ENCODE data around the gene CSTPP1.
"Not testable (repeated sequence)": the region's sequence is repeated elsewhere in the genome, so short reads cannot be mapped to it uniquely, and the experiment has no call there.

CSTPP1 gene

DNA sequence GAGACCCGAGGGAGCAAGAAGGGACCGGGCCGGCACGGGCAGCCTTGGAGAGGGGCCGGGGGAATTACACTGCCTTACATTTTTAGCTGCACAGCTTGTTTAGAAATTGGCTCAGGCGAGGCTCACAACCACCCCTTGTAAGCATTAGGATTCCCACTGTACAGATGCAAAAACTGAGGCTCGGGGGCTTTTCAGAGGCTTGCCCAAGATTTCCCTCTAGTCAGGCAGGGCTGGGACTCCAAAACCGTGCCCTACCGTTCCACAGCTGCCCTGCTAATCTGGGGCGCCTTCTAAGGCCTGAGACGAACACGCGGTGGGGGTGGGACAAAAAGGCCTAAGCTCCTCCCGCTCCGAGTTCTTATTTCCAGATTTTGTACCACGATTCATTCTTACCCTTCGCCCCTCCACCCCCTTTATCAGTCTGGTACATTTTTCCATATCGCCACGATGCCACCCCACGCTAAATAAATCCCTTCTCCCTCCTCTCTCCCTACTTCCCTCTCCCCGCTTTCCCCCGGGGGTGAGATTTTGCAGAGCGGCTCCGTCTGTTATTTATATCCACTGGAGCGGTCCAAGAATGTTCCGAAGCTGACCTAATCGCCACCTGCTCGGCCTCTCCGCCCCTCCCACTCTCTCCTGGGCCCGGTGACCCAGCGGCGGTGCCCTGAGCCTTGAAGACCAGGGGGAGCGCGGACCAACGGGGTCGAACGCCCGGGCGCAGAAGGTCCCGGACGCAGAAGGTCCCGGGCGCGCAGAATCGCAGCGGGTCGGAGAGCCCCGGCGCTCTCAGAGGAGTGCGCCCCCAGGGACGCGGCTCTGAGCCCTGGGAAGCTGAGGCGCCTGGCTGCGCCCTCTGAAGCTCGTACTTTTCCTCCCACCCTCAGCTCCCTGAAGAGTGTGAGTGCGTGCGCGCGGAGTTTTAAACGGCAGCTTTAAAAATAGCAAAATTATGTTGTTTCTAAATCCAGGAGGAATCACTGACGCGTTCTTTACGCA, 250.4 kb downstream of the CSTPP1 start:
- Histone ChIP-seq H3K9me3 (ENCODE audit: severe bottlenecking) (no peaks in the 10 kb centered on the region), H3K27ac (ENCODE audit: poor library complexity, severe bottlenecking) (peak overlapping the region; percentile 91), H3K36me3 (ENCODE audit: low read depth) (no peaks in the 10 kb centered on the region), H3K4me3 (ENCODE audit: severe bottlenecking) (peak overlapping the region; percentile 54), H3K27me3 (ENCODE audit: insufficient read depth, poor library complexity, severe bottlenecking) (no peaks in the 10 kb centered on the region), H3K4me1 (ENCODE audit: insufficient read depth, poor library complexity, severe bottlenecking) (peaks cover 15% of the 10 kb centered on the region)
- DNase-seq (ENCODE audit: low spot score) (no peak), ATAC-seq (ENCODE audit: low read depth) (peak; percentile 19; the same call in 2 of the 3 replicates)
- TF ChIP-seq, protein P1, sequence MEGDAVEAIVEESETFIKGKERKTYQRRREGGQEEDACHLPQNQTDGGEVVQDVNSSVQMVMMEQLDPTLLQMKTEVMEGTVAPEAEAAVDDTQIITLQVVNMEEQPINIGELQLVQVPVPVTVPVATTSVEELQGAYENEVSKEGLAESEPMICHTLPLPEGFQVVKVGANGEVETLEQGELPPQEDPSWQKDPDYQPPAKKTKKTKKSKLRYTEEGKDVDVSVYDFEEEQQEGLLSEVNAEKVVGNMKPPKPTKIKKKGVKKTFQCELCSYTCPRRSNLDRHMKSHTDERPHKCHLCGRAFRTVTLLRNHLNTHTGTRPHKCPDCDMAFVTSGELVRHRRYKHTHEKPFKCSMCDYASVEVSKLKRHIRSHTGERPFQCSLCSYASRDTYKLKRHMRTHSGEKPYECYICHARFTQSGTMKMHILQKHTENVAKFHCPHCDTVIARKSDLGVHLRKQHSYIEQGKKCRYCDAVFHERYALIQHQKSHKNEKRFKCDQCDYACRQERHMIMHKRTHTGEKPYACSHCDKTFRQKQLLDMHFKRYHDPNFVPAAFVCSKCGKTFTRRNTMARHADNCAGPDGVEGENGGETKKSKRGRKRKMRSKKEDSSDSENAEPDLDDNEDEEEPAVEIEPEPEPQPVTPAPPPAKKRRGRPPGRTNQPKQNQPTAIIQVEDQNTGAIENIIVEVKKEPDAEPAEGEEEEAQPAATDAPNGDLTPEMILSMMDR (IDR thresholded peaks at IDR 0.05; ENCODE audit: poor library complexity, severe bottlenecking) = no peak

DNA sequence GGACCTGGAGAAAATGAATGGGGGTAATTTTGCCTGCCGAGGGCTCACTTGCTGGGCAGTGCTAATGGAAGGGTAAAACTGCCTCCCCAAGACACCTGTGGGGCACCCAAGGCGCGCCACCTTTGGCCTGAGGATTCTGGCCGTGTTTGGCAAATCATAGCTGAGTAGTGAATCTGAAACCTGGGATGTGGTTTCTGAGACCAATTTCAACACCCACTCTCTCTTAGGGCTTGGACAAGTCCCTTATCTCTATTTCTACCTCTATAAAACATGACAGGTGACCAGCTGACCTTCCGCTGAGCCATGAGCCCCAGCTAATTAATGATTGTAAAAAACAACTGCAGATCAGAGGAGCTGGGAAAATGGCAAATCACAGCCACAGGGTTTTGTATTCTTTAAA, 251.2 kb downstream of the CSTPP1 start:
- Histone ChIP-seq H3K36me3 (ENCODE audit: low read depth) (no peaks in the 10 kb centered on the region), H3K4me1 (ENCODE audit: insufficient read depth, poor library complexity, severe bottlenecking) (peaks cover 15% of the 10 kb centered on the region), H3K4me3 (ENCODE audit: severe bottlenecking) (peak overlapping the region; percentile 54), H3K27ac (ENCODE audit: poor library complexity, severe bottlenecking) (peak overlapping the region; percentile 91), H3K9me3 (ENCODE audit: severe bottlenecking) (no peaks in the 10 kb centered on the region), H3K27me3 (ENCODE audit: insufficient read depth, poor library complexity, severe bottlenecking) (no peaks in the 10 kb centered on the region)
- DNase-seq (ENCODE audit: low spot score) = no peak
- no peak for ATAC-seq (ENCODE audit: low read depth)
- TF ChIP-seq, protein P1 (IDR thresholded peaks at IDR 0.05; ENCODE audit: poor library complexity, severe bottlenecking) = no peak

DNA sequence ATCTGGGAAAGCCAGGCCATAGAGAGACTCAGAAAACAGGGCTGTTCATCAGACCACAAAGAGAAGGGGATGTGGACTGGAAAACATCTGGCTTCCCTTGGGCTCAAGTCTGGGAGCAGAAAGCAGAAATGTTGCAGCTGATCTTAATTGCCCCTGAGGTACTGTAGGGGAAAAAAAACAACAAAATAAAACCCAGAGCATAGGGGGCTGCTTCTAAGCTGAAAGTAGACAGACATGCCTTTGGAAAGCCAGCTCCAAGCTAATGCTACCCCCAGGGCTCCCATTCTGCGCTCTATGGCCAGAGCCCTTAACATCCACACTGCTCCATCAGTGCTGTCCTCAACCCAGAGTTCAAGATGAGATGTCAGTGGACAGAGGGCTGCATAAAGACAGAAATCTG, 251.7 kb downstream of the CSTPP1 start:
- no peaks in the 10 kb centered on the region for H3K27me3 ChIP-seq (ENCODE audit: insufficient read depth, poor library complexity, severe bottlenecking)
- no peak overlapping the region for H3K4me3 ChIP-seq (ENCODE audit: severe bottlenecking)
- ATAC-seq (ENCODE audit: low read depth) (no peak), DNase-seq (ENCODE audit: low spot score) (no peak)
- TF ChIP-seq, protein P1 (IDR thresholded peaks at IDR 0.05; ENCODE audit: poor library complexity, severe bottlenecking) = no peak
- no peaks in the 10 kb centered on the region for H3K9me3 ChIP-seq (ENCODE audit: severe bottlenecking)
- H3K36me3 ChIP-seq (ENCODE audit: low read depth) = no peaks in the 10 kb centered on the region
- peaks cover 16% of the 10 kb centered on the region for H3K4me1 ChIP-seq (ENCODE audit: insufficient read depth, poor library complexity, severe bottlenecking)
- no peak overlapping the region for H3K27ac ChIP-seq (ENCODE audit: poor library complexity, severe bottlenecking)

DNA sequence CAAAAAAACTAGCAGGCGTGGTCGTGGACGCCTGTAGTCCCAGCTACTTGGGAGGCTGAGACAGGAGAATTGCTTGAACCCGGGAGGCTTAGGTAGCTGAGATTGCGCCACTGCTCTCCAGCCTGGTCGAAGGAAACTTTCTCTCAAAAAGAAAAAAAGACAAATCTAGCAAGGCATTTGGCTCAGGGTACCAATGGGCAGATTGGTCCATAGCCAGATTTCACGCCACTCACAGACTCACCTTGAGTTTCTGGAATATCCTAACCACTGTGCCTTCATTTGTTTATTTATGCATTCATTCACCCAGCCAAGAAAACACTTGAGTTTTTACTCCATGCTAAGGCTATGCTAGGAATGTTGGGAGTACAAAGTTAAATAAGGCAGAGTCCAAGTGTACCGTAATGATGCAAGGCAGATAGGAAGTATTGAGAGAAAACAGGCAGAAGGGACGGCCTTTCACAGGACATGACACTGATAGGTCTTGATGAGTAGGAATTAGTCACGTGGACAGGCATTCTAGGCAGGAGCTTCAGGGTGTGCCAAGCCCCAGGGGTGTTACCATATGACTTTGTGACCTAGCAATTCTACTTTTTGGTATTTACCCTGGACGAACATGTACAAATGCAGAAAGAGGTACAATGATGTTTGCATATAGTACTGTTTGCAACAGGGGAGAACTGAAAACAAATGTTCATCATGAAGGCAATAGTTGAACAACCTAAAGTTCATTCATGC, 252.7 kb downstream of the CSTPP1 start:
- peak; percentile 65 for DNase-seq (ENCODE audit: low spot score)

DNA sequence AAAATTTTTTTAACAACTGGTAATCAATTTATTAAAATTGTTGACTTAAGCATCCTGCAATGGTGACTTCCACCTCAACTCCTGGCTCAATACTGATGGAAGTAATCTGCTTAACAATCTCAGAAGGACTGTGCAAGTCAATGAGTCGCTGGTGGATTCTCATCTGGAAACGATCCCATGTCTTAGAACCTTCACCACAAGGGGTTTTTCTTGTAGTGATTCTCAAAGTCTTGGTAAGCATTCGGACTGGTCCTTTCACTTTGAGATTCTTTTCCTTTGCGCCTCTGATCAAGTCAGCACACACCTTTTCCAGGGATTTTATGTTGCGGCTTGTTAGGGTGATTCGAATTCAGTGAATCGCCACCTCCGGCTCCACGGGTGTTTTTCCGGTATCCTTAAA, 254.6 kb downstream of the CSTPP1 start:
- not testable (repeated sequence) for H3K36me3 ChIP-seq (ENCODE audit: low read depth); ATAC-seq (ENCODE audit: low read depth); H3K4me3 ChIP-seq (ENCODE audit: severe bottlenecking); H3K9me3 ChIP-seq (ENCODE audit: severe bottlenecking); H3K27ac ChIP-seq (ENCODE audit: poor library complexity, severe bottlenecking); H3K27me3 ChIP-seq (ENCODE audit: insufficient read depth, poor library complexity, severe bottlenecking); DNase-seq (ENCODE audit: low spot score)
- peaks cover 27% of the 10 kb centered on the region for H3K4me1 ChIP-seq (ENCODE audit: insufficient read depth, poor library complexity, severe bottlenecking)

More for the DNA sequence above, 252.7 kb downstream of the CSTPP1 start:
- Histone ChIP-seq H3K9me3 (ENCODE audit: severe bottlenecking) (no peaks in the 10 kb centered on the region), H3K4me1 (ENCODE audit: insufficient read depth, poor library complexity, severe bottlenecking) (peaks cover 24% of the 10 kb centered on the region), H3K27ac (ENCODE audit: poor library complexity, severe bottlenecking) (peak overlapping the region; percentile 17), H3K27me3 (ENCODE audit: insufficient read depth, poor library complexity, severe bottlenecking) (no peaks in the 10 kb centered on the region), H3K4me3 (ENCODE audit: severe bottlenecking) (no peak overlapping the region), H3K36me3 (ENCODE audit: low read depth) (no peaks in the 10 kb centered on the region)
- ATAC-seq (ENCODE audit: low read depth) = peak; percentile 33
- TF ChIP-seq, protein P1 (IDR thresholded peaks at IDR 0.05; ENCODE audit: poor library complexity, severe bottlenecking) = no peak

Measured in RWPE2 (cell line).